Fibroblast of lung (primary cell): ENCODE results near the gene PRICKLE1.

Source experiments
- EZH2 ChIP-seq: IDR thresholded peaks from 2 replicates; pipeline ENCODE4 v1.5.1; 2012; ENCODE audit warnings: low read length, control low read depth, mild to moderate bottlenecking; ENCODE audit errors: missing control alignments
- TF ChIP-seq, protein P1 (sequence below), 2 donors: IDR thresholded peaks in 1 of 2; conservative IDR thresholded peaks in 1 of 2; 1 replicate in 1 of 2; 2 replicates in 1 of 2; pipeline ENCODE4 v1.5.1; 2011 to 2012; ENCODE audit warnings: low read length in 2 of 2, control low read depth in 1 of 2, inconsistent platforms in 1 of 2, low read depth in 1 of 2, mild to moderate bottlenecking in 1 of 2

DNA sequence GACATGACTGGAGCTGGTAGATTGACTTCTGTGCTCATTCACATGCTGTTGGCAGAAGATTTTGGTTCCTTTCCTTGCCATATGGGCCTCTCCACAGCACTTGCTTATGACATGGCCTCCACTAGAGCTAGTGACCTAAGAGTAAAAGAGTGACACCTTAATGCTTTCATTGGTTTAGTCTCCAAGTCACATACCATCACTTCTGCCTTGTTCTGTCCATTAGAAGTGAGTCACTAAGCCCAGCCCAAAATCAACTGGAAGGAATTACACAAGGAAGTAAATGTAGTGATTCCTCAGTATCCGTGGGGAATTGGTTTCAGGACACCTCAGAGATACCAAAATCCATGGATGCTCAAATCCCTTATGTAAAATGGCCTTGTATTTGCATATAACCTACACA lies 182.2 kb downstream of the PRICKLE1 start:
- TF ChIP-seq, protein P1, sequence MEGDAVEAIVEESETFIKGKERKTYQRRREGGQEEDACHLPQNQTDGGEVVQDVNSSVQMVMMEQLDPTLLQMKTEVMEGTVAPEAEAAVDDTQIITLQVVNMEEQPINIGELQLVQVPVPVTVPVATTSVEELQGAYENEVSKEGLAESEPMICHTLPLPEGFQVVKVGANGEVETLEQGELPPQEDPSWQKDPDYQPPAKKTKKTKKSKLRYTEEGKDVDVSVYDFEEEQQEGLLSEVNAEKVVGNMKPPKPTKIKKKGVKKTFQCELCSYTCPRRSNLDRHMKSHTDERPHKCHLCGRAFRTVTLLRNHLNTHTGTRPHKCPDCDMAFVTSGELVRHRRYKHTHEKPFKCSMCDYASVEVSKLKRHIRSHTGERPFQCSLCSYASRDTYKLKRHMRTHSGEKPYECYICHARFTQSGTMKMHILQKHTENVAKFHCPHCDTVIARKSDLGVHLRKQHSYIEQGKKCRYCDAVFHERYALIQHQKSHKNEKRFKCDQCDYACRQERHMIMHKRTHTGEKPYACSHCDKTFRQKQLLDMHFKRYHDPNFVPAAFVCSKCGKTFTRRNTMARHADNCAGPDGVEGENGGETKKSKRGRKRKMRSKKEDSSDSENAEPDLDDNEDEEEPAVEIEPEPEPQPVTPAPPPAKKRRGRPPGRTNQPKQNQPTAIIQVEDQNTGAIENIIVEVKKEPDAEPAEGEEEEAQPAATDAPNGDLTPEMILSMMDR (conservative IDR thresholded peaks at IDR 0.05 in 1 of 2, IDR thresholded peaks at IDR 0.05 in 1 of 2; ENCODE audit: low read depth in 1 of 2, low read length in 2 of 2): no peak
- TF ChIP-seq EZH2: no peak
